22Rv1 (cell line): ENCODE data around the gene CDNF.
"Not testable (repeated sequence)": the region's sequence is repeated elsewhere in the genome, so short reads cannot be mapped to it uniquely, and the experiment has no call there.

ENCODE experiments used
- H3K27ac ChIP-seq: fragments of 450-650 bp; 2 replicates; pipeline ENCODE4 v1.5.1; 2017
- ZFX ChIP-seq: fragments of 450-650 bp; IDR thresholded peaks from 2 replicates; pipeline ENCODE4 v1.6.1; 2017; ENCODE audit warnings: antibody characterized with exemption, borderline replicate concordance
- TF ChIP-seq, protein P1 (sequence below): fragments of 450-650 bp; IDR thresholded peaks from 2 replicates; pipeline ENCODE4 v1.5.1; 2017; ENCODE audit warnings: mild to moderate bottlenecking

Gene CDNF

DNA sequence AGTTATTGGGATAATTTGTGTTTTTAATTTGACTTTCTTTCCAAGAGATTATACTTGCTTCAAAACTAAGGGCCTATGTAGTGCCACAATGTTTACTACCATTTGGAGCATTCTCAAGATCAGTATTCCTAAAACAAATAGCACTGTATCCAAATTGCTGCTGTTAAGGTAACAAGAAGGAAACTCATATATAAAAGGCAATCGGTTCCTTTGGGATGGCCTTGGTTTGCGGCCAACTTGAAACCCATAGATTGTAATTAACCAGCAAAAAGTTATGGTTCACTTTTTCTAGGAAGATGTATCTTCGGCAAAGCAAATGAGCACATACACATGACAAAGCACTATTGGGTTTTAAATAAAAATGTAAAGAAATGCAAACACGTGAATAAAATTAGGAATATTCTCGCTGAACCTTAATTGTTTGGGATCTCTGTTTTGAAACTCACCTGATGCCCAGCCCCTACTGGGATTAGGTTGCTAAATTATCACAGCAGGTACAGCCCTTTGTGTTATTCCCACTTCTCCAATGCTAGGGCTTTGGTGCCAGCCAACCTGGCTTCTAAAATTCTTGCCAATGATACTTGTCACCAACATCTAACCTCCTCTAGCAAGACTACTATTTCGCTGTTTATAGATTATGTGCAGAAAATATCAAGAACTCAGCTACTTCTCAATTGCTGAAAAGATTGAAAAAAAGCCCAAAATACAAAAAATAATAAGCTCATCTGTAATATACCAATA lies 16.0 kb downstream of the CDNF start:
- no peak overlapping the region for H3K27ac ChIP-seq
- TF ChIP-seq, protein P1, sequence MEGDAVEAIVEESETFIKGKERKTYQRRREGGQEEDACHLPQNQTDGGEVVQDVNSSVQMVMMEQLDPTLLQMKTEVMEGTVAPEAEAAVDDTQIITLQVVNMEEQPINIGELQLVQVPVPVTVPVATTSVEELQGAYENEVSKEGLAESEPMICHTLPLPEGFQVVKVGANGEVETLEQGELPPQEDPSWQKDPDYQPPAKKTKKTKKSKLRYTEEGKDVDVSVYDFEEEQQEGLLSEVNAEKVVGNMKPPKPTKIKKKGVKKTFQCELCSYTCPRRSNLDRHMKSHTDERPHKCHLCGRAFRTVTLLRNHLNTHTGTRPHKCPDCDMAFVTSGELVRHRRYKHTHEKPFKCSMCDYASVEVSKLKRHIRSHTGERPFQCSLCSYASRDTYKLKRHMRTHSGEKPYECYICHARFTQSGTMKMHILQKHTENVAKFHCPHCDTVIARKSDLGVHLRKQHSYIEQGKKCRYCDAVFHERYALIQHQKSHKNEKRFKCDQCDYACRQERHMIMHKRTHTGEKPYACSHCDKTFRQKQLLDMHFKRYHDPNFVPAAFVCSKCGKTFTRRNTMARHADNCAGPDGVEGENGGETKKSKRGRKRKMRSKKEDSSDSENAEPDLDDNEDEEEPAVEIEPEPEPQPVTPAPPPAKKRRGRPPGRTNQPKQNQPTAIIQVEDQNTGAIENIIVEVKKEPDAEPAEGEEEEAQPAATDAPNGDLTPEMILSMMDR, result no peak
- TF ChIP-seq ZFX, result no peak

DNA sequence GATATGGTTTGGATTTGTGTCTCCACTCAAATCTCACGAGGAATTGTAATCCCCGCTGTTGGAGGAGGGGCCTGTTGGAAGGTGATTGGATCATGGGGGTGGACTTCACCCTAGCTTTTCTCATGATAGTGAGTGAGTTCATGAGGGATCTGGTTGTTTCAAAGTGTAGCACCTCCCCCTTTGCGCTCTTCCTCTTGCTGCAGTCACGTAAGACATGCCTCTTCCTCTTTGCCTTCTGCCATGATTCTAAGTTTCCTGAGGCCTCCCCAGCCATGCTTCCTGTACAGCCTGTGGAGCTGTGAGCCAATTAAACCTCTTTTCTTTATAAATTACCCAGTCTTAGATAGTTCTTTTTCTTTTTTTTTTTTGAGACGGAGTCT lies 17.1 kb downstream of the CDNF start:
- TF ChIP-seq ZFX, result no peak
- TF ChIP-seq, protein P1, result no peak
- H3K27ac ChIP-seq, result no peak overlapping the region

DNA sequence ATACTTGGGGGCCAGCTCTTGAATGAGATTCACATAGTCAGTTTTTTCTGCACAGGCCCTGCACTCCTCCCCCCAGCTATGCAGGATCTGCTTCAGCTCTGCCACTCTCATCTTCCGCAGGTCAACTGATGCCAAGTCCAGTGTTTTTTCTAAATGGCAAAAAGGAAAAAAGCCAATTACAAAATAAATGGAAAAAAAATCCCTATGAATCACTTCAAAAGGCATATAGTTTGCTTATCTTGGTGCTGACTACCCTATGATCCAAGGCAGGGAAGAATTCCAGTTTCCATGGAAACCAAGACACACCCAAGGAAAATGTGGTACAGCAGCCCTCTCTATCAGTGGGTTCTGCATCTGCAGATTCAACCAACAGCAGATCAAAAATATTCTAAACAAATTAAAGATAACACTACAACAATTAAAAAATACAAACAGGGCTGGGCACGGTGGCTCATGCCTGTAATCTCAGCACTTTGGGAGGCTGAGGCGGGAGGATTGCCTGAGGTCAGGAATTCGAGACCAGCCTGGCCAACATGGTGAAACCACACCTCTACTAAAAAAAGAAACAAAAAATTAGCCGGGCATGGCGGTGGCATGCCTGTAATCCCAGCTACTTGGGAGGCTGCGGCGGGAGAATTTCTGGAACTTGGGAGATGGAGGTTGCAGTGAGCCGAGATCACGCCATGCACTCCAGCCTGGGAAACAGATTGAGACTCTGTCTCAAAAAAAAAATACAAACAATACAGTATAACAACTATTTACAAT lies 17.6 kb downstream of the CDNF start:
- no peak overlapping the region for H3K27ac ChIP-seq
- no peak for TF ChIP-seq ZFX
- TF ChIP-seq, protein P1, result no peak

DNA sequence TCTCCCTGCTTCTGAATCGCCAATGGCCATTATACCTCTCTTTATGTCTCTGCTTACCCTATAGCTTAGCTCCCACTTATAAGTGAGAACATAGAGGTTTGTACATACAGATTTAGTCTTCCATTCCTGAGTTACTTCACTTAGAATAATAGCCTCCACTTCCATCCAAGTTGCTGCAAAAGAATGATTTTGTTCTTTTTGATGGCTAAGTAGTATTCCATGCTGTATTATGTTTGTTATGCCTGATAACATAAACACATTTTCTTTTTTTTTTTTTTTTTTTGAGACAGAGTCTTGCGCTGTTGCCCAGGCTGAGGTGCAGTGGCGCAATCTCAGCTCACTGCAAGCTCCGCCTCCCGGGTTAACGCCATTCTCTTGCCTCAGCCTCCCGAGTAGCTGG lies 21.1 kb downstream of the CDNF start:
- not testable (repeated sequence) for H3K27ac ChIP-seq

DNA sequence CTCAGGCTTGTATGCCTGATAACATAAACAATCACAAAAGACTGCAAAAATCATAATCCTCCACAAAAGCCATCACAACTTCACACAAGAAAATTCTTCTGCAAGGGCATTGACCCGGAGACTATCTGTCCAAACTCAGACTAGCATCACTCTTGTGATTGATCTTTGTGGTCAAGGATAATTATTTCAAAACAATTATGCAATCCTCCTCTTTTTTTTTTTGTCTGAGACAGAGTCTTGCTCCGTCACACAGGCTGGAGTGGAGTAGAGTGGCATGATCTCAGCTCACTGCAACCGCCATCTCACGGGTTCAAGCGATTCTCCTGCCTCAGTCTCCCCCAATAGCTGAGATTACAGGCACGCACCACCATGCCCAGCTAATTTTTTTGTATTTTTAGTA lies 22.2 kb downstream of the CDNF start:
- TF ChIP-seq, protein P1, result no peak
- no peak for TF ChIP-seq ZFX
- no peak overlapping the region for H3K27ac ChIP-seq

DNA sequence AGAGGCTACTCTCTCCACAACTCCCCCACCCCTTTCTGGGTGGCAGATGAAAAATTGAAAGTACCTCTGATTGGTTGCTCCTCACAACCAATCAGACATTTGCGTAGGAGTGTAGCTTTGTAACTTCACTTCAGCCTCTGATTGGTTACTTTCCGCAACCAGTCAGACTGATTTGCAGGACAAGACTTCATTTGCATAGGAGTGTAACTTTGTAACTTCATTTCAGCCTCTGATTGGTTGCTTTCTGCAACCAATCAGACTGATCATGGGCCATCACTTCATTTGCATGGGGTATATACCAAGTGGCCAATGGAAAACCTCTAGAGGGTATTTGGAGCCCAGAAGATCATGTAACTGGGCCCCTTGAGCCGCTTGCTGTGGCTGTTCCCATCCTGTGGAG lies 25.6 kb downstream of the CDNF start:
- H3K27ac ChIP-seq, result no peak overlapping the region
- TF ChIP-seq, protein P1, result no peak
- no peak for TF ChIP-seq ZFX

DNA sequence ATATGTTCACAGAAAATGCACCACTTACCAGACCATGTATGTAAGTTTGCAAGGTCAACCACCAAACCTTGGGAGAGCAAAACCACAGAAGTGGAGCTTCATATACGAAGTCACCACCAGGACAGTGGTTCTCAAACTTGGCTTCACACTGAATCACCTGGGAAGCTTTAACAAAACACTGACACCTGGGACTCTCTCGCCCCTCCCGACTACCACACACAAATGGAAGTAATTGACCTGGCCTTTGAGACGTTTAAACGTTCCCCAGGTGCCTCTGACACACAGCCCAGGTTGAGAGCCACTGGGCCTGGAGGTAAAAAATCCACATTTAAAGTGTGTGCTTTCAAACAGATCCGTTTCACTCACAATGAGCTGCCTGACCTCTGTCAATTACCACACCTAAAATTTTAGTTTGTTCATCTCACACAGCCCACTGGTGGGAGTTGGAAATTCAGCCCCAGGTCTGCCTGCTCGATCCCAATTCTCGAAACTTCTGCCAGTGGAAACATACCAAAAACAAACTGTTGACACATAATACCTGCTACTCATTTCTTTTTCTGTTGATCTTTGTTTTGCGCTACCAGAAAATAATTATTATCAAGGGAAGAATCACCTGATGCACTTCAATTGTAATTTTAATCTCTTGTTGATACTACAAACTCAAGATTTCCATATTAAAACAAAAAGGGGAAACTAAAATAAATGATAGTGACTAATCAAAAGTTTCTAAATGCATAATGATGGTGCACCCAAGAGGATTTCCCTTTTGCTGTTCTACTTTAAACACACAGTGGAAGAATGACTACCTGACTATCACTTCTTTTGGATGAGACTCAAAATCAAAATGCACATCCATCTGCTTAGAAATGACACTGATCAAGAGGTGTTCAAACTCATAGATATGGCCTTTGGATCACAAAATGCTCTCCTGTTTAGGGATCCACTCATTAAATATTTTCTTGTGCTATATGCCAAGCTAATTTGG lies 26.6 kb downstream of the CDNF start:
- TF ChIP-seq, protein P1, result no peak
- no peak for TF ChIP-seq ZFX
- H3K27ac ChIP-seq, result no peak overlapping the region
